Neural cell (in vitro differentiated cells): Measurements from ENCODE around the gene FGF1. TPM values are rescaled to one million over a fixed set of nuclear protein-coding genes. Genes with fewer than 3 reads are reported as not detected.

Experiments
- H2AFZ ChIP-seq: fragments of 200-600, 300-800 bp; sonication (generic), shearing (Covaris generic); 2 replicates; pipeline ENCODE4 v1.6.0; 2014; ENCODE audit warnings: low read depth, mild to moderate bottlenecking, antibody characterized with exemption, low read length, moderate library complexity
- H3F3A ChIP-seq: fragments of 200-600 bp; shearing (Covaris generic); 2 replicates; pipeline ENCODE4 v1.6.1; 2016; ENCODE audit warnings: mild to moderate bottlenecking, moderate library complexity, mixed read lengths, antibody characterized with exemption, low read length; ENCODE audit not compliant: insufficient read depth, poor library complexity, severe bottlenecking
- H3K27ac ChIP-seq: fragments of 200-600, 300-800 bp; sonication (generic), shearing (Covaris generic); 2 replicates; pipeline ENCODE4 v1.5.1; 2014; ENCODE audit warnings: mild to moderate bottlenecking, low read length, moderate library complexity
- H3K27me3 ChIP-seq: fragments of 300-800, 200-600 bp; sonication (generic), shearing (Covaris generic); 2 replicates; pipeline ENCODE4 v1.6.0; 2014; ENCODE audit warnings: mild to moderate bottlenecking, low read depth, low read length, moderate library complexity; ENCODE audit not compliant: insufficient read depth
- H3K36me3 ChIP-seq: fragments of 300-800, 200-600 bp; sonication (generic), shearing (Covaris generic); 2 replicates; pipeline ENCODE4 v1.5.1; 2014; ENCODE audit warnings: mild to moderate bottlenecking, antibody characterized with exemption, low read length, moderate library complexity; ENCODE audit not compliant: insufficient read depth
- H3K4me2 ChIP-seq: fragments of 300-800, 200-600 bp; sonication (generic), shearing (Covaris generic); 2 replicates; pipeline ENCODE4 v1.6.0; 2014; ENCODE audit warnings: mild to moderate bottlenecking, low read length
- H3K4me3 ChIP-seq: fragments of 300-800, 200-600 bp; sonication (generic), shearing (Covaris generic); 2 replicates; pipeline ENCODE4 v1.5.1; 2014; ENCODE audit warnings: mild to moderate bottlenecking, low read length, moderate library complexity
- H3K79me2 ChIP-seq: fragments of 200-600 bp; shearing (Covaris generic); replicated peaks from 2 replicates; pipeline ENCODE4 v1.6.0; 2014; ENCODE audit warnings: mild to moderate bottlenecking, low read length, moderate library complexity; ENCODE audit not compliant: insufficient read depth
- H3K9ac ChIP-seq: fragments of 300-800, 200-600 bp; sonication (generic), shearing (Covaris generic); 2 replicates; pipeline ENCODE4 v1.6.1; 2016; ENCODE audit warnings: mild to moderate bottlenecking, low read length, mixed read lengths
- H3K9me2 ChIP-seq: fragments of 200-600 bp; shearing (Covaris generic); 2 replicates; pipeline ENCODE4 v1.6.1; 2016; ENCODE audit warnings: mild to moderate bottlenecking, low read length, mixed read lengths; ENCODE audit not compliant: insufficient read depth
- H3K9me3 ChIP-seq: fragments of 200-600, 300-800 bp; sonication (generic), shearing (Covaris generic); 2 replicates; pipeline ENCODE4 v1.6.1; 2016; ENCODE audit warnings: mild to moderate bottlenecking, mixed run types, low read length, moderate library complexity, mixed read lengths
- H4K20me1 ChIP-seq: fragments of 200-600 bp; shearing (Covaris generic); 2 replicates; pipeline ENCODE4 v1.6.1; 2016; ENCODE audit warnings: mild to moderate bottlenecking, mixed run types; ENCODE audit not compliant: insufficient read depth
- EP300 ChIP-seq: fragments of 450-650 bp; conservative IDR thresholded peaks from 2 replicates; pipeline ENCODE4 v1.6.1; 2014; ENCODE audit warnings: antibody characterized with exemption, mild to moderate bottlenecking, moderate library complexity; ENCODE audit not compliant: poor library complexity, severe bottlenecking
- EZH2 ChIP-seq: fragments of 200-600, 300-800 bp; shearing (Covaris generic), sonication (generic); IDR thresholded peaks from 2 replicates; pipeline ENCODE4 v1.6.1; 2014; ENCODE audit warnings: antibody characterized with exemption, low read length, borderline replicate concordance, mild to moderate bottlenecking; ENCODE audit not compliant: insufficient read depth, poor library complexity, severe bottlenecking
- MXI1 ChIP-seq: fragments of 450-650 bp; conservative IDR thresholded peaks from 2 replicates; pipeline ENCODE4 v1.6.1; 2014; ENCODE audit warnings: antibody characterized with exemption, mild to moderate bottlenecking; ENCODE audit not compliant: poor library complexity, severe bottlenecking
- POLR2AphosphoS5 ChIP-seq: IDR thresholded peaks from 2 replicates; pipeline ENCODE4 v1.6.1; 2012
- RAD21 ChIP-seq: fragments of 450-650 bp; conservative IDR thresholded peaks from 2 replicates; pipeline ENCODE4 v1.6.1; 2014; ENCODE audit warnings: antibody characterized with exemption, mild to moderate bottlenecking, moderate library complexity
- SMC3 ChIP-seq: fragments of 450-650 bp; conservative IDR thresholded peaks from 2 replicates; pipeline ENCODE4 v1.6.1; 2014; ENCODE audit warnings: antibody characterized with exemption, mild to moderate bottlenecking, moderate library complexity; ENCODE audit not compliant: poor library complexity
- TAF1 ChIP-seq: IDR thresholded peaks from 2 replicates; pipeline ENCODE4 v1.6.1; 2012; ENCODE audit warnings: low read depth
- polyA plus RNA-seq: library from polyadenylated mRNA; depleted of rRNA; stranded (reverse); fragments of >200 nt; gene quantifications from 2 replicates; pipeline ENCODE4 v1.2.3, GENCODE V29; 2014
- TF ChIP-seq, protein P1 (sequence below): fragments of 450-650 bp; IDR thresholded peaks from 2 replicates; pipeline ENCODE4 v1.5.1; 2014; ENCODE audit warnings: antibody characterized with exemption, mild to moderate bottlenecking, moderate library complexity; ENCODE audit not compliant: poor library complexity, severe bottlenecking
- TF ChIP-seq, protein P2 (sequence below): IDR thresholded peaks from 2 replicates; pipeline ENCODE4 v1.6.1; 2012; ENCODE audit warnings: borderline replicate concordance

The FGF1 gene
- polyA plus RNA-seq, 1 donor from 2014 or later, result not detected

DNA sequence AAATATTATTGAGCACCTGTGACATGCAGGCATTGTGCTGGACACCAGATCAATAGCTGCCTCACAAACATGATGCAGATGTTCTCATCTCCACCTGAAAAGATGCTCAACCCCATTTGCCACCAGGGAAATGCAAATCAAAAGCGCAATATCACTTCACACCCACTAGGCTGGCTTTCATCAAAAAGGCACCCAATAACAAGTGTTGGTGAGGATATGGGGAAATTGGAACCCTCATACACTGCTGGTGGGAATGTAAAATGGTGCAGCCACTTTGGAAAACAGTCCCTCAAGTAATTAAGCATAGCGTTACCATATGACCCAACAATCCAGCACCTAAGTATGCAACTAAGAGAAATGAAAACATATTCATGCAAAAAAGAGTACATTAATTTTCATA lies 24.7 kb downstream of the FGF1 start:
- H3K79me2 ChIP-seq, result no peaks in the 10 kb centered on the region
- no peaks in the 10 kb centered on the region for H4K20me1 ChIP-seq
- no peaks in the 10 kb centered on the region for H3K9me2 ChIP-seq
- no peaks in the 10 kb centered on the region for H3F3A ChIP-seq
- H3K4me2 ChIP-seq, result no peak overlapping the region
- no peaks in the 10 kb centered on the region for H3K27me3 ChIP-seq
- no peak overlapping the region for H2AFZ ChIP-seq
- H3K27ac ChIP-seq, result no peak overlapping the region
- no peaks in the 10 kb centered on the region for H3K36me3 ChIP-seq
- H3K4me3 ChIP-seq, result no peak overlapping the region
- no peaks in the 10 kb centered on the region for H3K9me3 ChIP-seq
- TF ChIP-seq RAD21, result no peak
- no peak for TF ChIP-seq TAF1
- H3K9ac ChIP-seq, result no peak overlapping the region

DNA sequence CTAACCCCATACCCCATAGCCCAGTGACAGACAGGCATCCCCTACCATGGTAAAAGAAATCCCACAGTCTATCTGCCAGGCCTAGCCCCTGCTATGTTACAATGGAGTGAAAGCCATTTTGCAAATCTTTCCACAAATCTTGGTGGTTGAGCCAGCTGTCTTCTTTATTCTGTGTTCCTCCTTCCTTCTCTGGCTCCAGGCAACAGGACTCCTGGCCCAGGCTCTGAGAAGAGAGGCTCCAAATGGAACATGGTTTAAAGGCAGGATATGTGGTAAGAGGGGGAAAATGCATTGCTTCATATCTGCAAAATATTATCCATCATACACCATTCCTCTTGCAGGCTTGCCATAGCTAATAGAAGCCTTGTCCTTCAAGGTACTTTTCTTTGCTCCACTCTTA lies 25.2 kb downstream of the FGF1 start:
- Histone ChIP-seq H3K9me3 (no peaks in the 10 kb centered on the region), H3K9ac (no peak overlapping the region), H3K27ac (no peak overlapping the region), H3F3A (no peaks in the 10 kb centered on the region), H3K9me2 (no peaks in the 10 kb centered on the region), H3K36me3 (no peaks in the 10 kb centered on the region), H4K20me1 (no peaks in the 10 kb centered on the region), H3K4me2 (no peak overlapping the region), H3K79me2 (no peaks in the 10 kb centered on the region), H3K4me3 (no peak overlapping the region), H2AFZ (no peak overlapping the region), H3K27me3 (no peaks in the 10 kb centered on the region)
- no peak for TF ChIP-seq RAD21

DNA sequence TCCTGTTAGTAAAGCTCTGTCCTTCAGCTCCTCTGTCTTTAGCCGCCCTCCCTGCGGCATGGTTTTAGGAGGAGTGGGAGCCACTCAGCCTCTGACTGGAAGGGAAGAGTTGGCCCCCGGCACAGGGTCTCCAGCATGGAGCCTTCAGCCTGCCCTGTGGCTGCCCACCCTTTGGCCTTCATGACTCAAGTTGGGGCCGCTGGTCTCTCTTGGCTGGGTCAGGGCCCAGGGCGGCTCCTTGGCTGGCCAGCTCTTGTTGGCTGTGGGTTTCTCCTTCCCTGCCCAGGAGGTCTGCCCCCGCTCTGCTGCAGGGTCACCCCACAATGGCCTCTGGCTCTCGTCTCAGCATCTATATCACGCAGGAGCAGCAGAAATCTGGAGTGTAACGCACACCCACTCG lies 25.7 kb downstream of the FGF1 start:
- H3K9me2 ChIP-seq, result no peaks in the 10 kb centered on the region
- no peaks in the 10 kb centered on the region for H4K20me1 ChIP-seq
- H3K4me2 ChIP-seq, result no peak overlapping the region
- no peak overlapping the region for H3K27ac ChIP-seq
- H3K9me3 ChIP-seq, result no peaks in the 10 kb centered on the region
- TF ChIP-seq EZH2, result no peak
- no peaks in the 10 kb centered on the region for H3F3A ChIP-seq
- no peak overlapping the region for H2AFZ ChIP-seq
- no peaks in the 10 kb centered on the region for H3K36me3 ChIP-seq
- no peak overlapping the region for H3K9ac ChIP-seq
- H3K4me3 ChIP-seq, result no peak overlapping the region
- H3K27me3 ChIP-seq, result no peaks in the 10 kb centered on the region
- no peaks in the 10 kb centered on the region for H3K79me2 ChIP-seq

DNA sequence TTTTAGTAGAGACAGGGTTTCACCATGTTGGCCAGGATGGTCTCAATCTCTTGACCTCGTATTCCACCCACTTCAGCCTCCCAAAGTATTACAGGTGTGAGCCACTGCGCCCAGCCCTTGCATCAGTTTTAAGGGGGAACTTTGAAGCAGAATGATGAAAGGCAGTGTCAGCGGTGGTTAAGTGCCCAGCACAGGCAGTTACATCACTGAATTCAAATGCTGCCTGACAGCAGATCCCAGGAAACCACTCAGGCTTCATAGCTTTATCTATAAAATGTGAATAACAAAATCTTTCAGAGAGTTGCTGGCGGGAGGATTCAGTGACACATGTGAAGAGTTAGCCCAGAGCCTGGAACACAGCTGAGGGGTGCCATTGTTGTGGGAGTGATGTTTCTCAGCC lies 26.5 kb downstream of the FGF1 start:
- H3K9ac ChIP-seq, result no peak overlapping the region
- H4K20me1 ChIP-seq, result no peaks in the 10 kb centered on the region
- no peaks in the 10 kb centered on the region for H3K9me3 ChIP-seq
- H2AFZ ChIP-seq, result no peak overlapping the region
- no peaks in the 10 kb centered on the region for H3K79me2 ChIP-seq
- no peak overlapping the region for H3K4me3 ChIP-seq
- no peaks in the 10 kb centered on the region for H3K27me3 ChIP-seq
- H3K9me2 ChIP-seq, result no peaks in the 10 kb centered on the region
- H3K27ac ChIP-seq, result no peak overlapping the region
- H3K36me3 ChIP-seq, result no peaks in the 10 kb centered on the region
- TF ChIP-seq MXI1, result no peak
- TF ChIP-seq POLR2AphosphoS5, result no peak
- TF ChIP-seq SMC3, result no peak
- no peak for TF ChIP-seq EZH2
- TF ChIP-seq EP300, result no peak
- TF ChIP-seq RAD21, result no peak
- TF ChIP-seq, protein P1, sequence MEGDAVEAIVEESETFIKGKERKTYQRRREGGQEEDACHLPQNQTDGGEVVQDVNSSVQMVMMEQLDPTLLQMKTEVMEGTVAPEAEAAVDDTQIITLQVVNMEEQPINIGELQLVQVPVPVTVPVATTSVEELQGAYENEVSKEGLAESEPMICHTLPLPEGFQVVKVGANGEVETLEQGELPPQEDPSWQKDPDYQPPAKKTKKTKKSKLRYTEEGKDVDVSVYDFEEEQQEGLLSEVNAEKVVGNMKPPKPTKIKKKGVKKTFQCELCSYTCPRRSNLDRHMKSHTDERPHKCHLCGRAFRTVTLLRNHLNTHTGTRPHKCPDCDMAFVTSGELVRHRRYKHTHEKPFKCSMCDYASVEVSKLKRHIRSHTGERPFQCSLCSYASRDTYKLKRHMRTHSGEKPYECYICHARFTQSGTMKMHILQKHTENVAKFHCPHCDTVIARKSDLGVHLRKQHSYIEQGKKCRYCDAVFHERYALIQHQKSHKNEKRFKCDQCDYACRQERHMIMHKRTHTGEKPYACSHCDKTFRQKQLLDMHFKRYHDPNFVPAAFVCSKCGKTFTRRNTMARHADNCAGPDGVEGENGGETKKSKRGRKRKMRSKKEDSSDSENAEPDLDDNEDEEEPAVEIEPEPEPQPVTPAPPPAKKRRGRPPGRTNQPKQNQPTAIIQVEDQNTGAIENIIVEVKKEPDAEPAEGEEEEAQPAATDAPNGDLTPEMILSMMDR, result no peak
- TF ChIP-seq, protein P2, sequence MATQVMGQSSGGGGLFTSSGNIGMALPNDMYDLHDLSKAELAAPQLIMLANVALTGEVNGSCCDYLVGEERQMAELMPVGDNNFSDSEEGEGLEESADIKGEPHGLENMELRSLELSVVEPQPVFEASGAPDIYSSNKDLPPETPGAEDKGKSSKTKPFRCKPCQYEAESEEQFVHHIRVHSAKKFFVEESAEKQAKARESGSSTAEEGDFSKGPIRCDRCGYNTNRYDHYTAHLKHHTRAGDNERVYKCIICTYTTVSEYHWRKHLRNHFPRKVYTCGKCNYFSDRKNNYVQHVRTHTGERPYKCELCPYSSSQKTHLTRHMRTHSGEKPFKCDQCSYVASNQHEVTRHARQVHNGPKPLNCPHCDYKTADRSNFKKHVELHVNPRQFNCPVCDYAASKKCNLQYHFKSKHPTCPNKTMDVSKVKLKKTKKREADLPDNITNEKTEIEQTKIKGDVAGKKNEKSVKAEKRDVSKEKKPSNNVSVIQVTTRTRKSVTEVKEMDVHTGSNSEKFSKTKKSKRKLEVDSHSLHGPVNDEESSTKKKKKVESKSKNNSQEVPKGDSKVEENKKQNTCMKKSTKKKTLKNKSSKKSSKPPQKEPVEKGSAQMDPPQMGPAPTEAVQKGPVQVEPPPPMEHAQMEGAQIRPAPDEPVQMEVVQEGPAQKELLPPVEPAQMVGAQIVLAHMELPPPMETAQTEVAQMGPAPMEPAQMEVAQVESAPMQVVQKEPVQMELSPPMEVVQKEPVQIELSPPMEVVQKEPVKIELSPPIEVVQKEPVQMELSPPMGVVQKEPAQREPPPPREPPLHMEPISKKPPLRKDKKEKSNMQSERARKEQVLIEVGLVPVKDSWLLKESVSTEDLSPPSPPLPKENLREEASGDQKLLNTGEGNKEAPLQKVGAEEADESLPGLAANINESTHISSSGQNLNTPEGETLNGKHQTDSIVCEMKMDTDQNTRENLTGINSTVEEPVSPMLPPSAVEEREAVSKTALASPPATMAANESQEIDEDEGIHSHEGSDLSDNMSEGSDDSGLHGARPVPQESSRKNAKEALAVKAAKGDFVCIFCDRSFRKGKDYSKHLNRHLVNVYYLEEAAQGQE, result no peak
- no peak for TF ChIP-seq TAF1
- H3K4me2 ChIP-seq, result no peak overlapping the region
- no peaks in the 10 kb centered on the region for H3F3A ChIP-seq
